HepG2 (cell line): ENCODE data around the gene TMEM204. TPM values are rescaled to one million over a fixed set of nuclear protein-coding genes. Genes with fewer than 3 reads are reported as not detected.

Experiments
- FOXA1 ChIP-seq, 2 experiments: fragments of 450-650 bp in 1 of 2; sonication (generic) in 1 of 2; formaldehyde crosslinking in 1 of 2; IDR thresholded peaks; 2 replicates each; pipeline versions ENCODE4 v1.4.0 to v1.6.1; 2016 to 2020; ENCODE audit warnings: missing genetic modification reagents in 1 of 2
- TOE1 ChIP-seq: sonication (generic); formaldehyde crosslinking; IDR thresholded peaks from 2 replicates; pipeline ENCODE4 v1.4.0; 2020; ENCODE audit warnings: mild to moderate bottlenecking, missing genetic modification reagents
- ZBTB3 ChIP-seq: sonication (generic); formaldehyde crosslinking; IDR thresholded peaks from 2 replicates; pipeline ENCODE4 v1.4.0; 2020; ENCODE audit warnings: low read depth, mild to moderate bottlenecking, moderate library complexity, missing genetic modification reagents, borderline replicate concordance
- ZNF124 ChIP-seq: sonication (generic); formaldehyde crosslinking; IDR thresholded peaks from 2 replicates; pipeline ENCODE4 v1.4.0; 2020; ENCODE audit warnings: missing genetic modification reagents
- ZNF143 ChIP-seq: sonication (generic); formaldehyde crosslinking; IDR thresholded peaks from 2 replicates; pipeline ENCODE4 v1.4.0; 2020; ENCODE audit warnings: missing genetic modification reagents
- ZNF232 ChIP-seq: sonication (generic); formaldehyde crosslinking; IDR thresholded peaks from 2 replicates; pipeline ENCODE4 v1.4.0; 2020; ENCODE audit warnings: missing genetic modification reagents, borderline replicate concordance
- ZNF333 ChIP-seq: sonication (generic); formaldehyde crosslinking; IDR thresholded peaks from 2 replicates; pipeline ENCODE4 v1.4.0; 2020; ENCODE audit warnings: mild to moderate bottlenecking, missing genetic modification reagents, borderline replicate concordance
- ZNF367 ChIP-seq: sonication (generic); formaldehyde crosslinking; IDR thresholded peaks from 2 replicates; pipeline ENCODE4 v1.4.0; 2020; ENCODE audit warnings: missing genetic modification reagents, borderline replicate concordance
- ZNF747 ChIP-seq: sonication (generic); formaldehyde crosslinking; IDR thresholded peaks from 2 replicates; pipeline ENCODE4 v1.8.1; 2023; ENCODE audit warnings: missing genetic modification reagents, mild to moderate bottlenecking, borderline replicate concordance
- polyA plus RNA-seq, 8 experiments: library from polyadenylated mRNA; depleted of rRNA in 3 of 8; stranded (reverse) in 7 of 8; unstranded in 1 of 8; fragments of >200 nt; fragmentation: Illumina TruSeq in 4 of 8; extraction: Trizol in 4 of 8; gene quantifications; 2 replicates each; pipeline versions ENCODE4 v1.2.1 to v1.2.3, GENCODE V29; 2011 to 2016; ENCODE audit warnings: low read depth in 4 of 8, missing spikeins in 1 of 8, mixed read lengths in 1 of 8; ENCODE audit not compliant: insufficient read depth in 1 of 8
- total RNA-seq, 5 experiments: library from RNA; depleted of rRNA; stranded (reverse); fragments of >200 nt; fragmentation: Illumina TruSeq; extraction: Trizol; gene quantifications; 2 replicates each; pipeline ENCODE4 v1.2.3, GENCODE V29; 2016; ENCODE audit warnings: low read depth in 1 of 5
- TF ChIP-seq, protein P1 (sequence below): sonication (generic); formaldehyde crosslinking; IDR thresholded peaks from 2 replicates; pipeline ENCODE4 v1.4.0; 2020; ENCODE audit warnings: missing genetic modification reagents
- TF ChIP-seq, protein P2 (sequence below): sonication (generic); formaldehyde crosslinking; IDR thresholded peaks from 2 replicates; pipeline ENCODE4 v1.9.0; 2021; ENCODE audit warnings: missing genetic modification reagents, borderline replicate concordance
- TF ChIP-seq, protein P3 (sequence below): sonication (generic); formaldehyde crosslinking; IDR thresholded peaks from 2 replicates; pipeline ENCODE4 v1.8.0; 2022; ENCODE audit warnings: missing genetic modification reagents, mild to moderate bottlenecking, inconsistent platforms, borderline replicate concordance
- TF ChIP-seq, protein P4 (sequence below): IDR thresholded peaks from 2 replicates; pipeline ENCODE4 v1.6.1; 2016
- TF ChIP-seq, protein P5 (sequence below): sonication (generic); formaldehyde crosslinking; IDR thresholded peaks from 2 replicates; pipeline ENCODE4 v1.4.0; 2020; ENCODE audit warnings: missing genetic modification reagents
- TF ChIP-seq, protein P6 (sequence below): sonication (generic); formaldehyde crosslinking; IDR thresholded peaks from 2 replicates; pipeline ENCODE4 v1.4.0; 2020; ENCODE audit warnings: missing genetic modification reagents

The TMEM204 gene
- total and polyA plus RNA-seq, 2 of the 13 experiments (the other 11 are each of a cell fraction or from before 2014, with no cell fraction given) = not detected

DNA sequence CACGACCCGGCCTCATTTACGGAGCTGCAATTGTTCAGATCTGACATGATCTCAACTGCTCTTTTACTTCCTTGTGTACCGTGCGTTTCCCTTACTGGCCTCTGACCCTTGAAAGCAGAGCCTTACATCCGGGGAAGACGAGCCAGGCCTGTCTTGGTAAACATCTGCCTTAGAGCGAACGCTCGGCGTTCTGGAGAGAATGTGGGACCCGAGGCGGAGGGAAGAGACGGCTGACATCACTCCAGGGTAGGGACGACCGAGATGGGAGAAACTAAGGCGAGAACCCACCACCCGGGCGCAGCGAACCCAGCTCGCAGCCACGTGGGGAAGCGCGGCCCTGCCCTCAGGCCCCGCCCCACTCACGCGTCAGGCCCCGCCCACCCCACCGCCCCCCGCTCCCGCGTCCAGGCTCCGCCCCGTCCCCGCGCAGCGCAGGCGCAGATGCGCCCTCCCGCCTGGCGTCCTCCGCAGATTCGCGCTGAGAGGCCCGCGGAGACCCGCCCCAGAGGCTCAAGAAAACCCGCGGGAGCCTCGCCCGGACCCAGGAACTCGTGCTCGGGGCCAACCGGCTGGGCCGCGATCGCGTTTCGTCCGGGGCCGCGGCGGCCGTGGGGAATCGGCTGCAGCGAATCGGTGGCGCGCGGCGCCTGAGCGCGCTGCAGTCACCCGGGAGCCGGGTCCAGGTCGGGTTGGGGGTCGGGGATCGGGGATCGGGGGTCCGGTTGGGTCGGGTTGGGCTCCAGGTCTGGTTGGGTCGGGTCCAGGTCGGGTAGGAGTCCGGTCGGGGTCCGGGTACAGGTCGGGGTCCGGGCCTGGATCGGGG, 40.3 kb upstream of the TMEM204 start, which contains the start of gene TELO2 (continued):
- no peak for TF ChIP-seq ZNF143 (CRISPR knock-in tag)
- TF ChIP-seq, protein P1, sequence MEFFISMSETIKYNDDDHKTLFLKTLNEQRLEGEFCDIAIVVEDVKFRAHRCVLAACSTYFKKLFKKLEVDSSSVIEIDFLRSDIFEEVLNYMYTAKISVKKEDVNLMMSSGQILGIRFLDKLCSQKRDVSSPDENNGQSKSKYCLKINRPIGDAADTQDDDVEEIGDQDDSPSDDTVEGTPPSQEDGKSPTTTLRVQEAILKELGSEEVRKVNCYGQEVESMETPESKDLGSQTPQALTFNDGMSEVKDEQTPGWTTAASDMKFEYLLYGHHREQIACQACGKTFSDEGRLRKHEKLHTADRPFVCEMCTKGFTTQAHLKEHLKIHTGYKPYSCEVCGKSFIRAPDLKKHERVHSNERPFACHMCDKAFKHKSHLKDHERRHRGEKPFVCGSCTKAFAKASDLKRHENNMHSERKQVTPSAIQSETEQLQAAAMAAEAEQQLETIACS (CRISPR knock-in tag) = peak; percentile 63
- TF ChIP-seq, protein P2, sequence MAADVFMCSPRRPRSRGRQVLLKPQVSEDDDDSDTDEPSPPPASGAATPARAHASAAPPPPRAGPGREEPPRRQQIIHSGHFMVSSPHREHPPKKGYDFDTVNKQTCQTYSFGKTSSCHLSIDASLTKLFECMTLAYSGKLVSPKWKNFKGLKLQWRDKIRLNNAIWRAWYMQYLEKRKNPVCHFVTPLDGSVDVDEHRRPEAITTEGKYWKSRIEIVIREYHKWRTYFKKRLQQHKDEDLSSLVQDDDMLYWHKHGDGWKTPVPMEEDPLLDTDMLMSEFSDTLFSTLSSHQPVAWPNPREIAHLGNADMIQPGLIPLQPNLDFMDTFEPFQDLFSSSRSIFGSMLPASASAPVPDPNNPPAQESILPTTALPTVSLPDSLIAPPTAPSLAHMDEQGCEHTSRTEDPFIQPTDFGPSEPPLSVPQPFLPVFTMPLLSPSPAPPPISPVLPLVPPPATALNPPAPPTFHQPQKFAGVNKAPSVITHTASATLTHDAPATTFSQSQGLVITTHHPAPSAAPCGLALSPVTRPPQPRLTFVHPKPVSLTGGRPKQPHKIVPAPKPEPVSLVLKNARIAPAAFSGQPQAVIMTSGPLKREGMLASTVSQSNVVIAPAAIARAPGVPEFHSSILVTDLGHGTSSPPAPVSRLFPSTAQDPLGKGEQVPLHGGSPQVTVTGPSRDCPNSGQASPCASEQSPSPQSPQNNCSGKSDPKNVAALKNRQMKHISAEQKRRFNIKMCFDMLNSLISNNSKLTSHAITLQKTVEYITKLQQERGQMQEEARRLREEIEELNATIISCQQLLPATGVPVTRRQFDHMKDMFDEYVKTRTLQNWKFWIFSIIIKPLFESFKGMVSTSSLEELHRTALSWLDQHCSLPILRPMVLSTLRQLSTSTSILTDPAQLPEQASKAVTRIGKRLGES (CRISPR knock-in tag) = no peak
- TF ChIP-seq, protein P3, sequence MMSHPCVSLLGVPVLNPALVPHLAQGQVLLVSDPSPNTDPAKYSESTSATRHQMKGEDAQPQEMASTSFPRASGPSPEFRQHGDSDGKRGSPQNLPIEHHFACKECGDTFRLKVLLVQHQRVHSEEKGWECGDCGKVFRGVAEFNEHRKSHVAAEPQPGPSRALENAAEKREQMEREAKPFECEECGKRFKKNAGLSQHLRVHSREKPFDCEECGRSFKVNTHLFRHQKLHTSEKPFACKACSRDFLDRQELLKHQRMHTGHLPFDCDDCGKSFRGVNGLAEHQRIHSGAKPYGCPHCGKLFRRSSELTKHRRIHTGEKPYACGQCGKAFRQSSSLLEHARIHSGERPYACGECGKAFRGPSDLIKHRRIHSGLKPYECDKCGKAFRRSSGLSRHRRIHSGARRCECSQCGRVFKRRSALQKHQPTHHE (CRISPR knock-in tag) = no peak
- no peak for TF ChIP-seq ZBTB3 (CRISPR knock-in tag)
- TF ChIP-seq, protein P4, sequence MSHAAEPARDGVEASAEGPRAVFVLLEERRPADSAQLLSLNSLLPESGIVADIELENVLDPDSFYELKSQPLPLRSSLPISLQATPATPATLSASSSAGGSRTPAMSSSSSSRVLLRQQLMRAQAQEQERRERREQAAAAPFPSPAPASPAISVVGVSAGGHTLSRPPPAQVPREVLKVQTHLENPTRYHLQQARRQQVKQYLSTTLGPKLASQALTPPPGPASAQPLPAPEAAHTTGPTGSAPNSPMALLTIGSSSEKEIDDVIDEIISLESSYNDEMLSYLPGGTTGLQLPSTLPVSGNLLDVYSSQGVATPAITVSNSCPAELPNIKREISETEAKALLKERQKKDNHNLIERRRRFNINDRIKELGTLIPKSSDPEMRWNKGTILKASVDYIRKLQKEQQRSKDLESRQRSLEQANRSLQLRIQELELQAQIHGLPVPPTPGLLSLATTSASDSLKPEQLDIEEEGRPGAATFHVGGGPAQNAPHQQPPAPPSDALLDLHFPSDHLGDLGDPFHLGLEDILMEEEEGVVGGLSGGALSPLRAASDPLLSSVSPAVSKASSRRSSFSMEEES (CRISPR knock-in tag) = peak; percentile 37; the same call in 1 of the 2 replicates
- no peak for TF ChIP-seq ZNF747 (CRISPR knock-in tag)
- no peak for TF ChIP-seq FOXA1 (IDR thresholded peaks at IDR 0.05)
- TF ChIP-seq FOXA1 (CRISPR knock-in tag; IDR thresholded peaks at IDR 0.05) = peak; percentile 65
- TF ChIP-seq TOE1 (CRISPR knock-in tag) = no peak
- TF ChIP-seq, protein P5, sequence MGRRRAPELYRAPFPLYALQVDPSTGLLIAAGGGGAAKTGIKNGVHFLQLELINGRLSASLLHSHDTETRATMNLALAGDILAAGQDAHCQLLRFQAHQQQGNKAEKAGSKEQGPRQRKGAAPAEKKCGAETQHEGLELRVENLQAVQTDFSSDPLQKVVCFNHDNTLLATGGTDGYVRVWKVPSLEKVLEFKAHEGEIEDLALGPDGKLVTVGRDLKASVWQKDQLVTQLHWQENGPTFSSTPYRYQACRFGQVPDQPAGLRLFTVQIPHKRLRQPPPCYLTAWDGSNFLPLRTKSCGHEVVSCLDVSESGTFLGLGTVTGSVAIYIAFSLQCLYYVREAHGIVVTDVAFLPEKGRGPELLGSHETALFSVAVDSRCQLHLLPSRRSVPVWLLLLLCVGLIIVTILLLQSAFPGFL = no peak
- TF ChIP-seq, protein P6, sequence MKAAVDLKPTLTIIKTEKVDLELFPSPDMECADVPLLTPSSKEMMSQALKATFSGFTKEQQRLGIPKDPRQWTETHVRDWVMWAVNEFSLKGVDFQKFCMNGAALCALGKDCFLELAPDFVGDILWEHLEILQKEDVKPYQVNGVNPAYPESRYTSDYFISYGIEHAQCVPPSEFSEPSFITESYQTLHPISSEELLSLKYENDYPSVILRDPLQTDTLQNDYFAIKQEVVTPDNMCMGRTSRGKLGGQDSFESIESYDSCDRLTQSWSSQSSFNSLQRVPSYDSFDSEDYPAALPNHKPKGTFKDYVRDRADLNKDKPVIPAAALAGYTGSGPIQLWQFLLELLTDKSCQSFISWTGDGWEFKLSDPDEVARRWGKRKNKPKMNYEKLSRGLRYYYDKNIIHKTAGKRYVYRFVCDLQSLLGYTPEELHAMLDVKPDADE (CRISPR knock-in tag) = no peak
- TF ChIP-seq ZNF124 = no peak; the same call in 1 of the 2 replicates
- no peak for TF ChIP-seq ZNF367
- no peak; the same call in 1 of the 2 replicates for TF ChIP-seq ZNF333 (CRISPR knock-in tag)
- no peak for TF ChIP-seq ZNF232 (CRISPR knock-in tag)
